ENCODE measurements around the gene GRM4.

DNA sequence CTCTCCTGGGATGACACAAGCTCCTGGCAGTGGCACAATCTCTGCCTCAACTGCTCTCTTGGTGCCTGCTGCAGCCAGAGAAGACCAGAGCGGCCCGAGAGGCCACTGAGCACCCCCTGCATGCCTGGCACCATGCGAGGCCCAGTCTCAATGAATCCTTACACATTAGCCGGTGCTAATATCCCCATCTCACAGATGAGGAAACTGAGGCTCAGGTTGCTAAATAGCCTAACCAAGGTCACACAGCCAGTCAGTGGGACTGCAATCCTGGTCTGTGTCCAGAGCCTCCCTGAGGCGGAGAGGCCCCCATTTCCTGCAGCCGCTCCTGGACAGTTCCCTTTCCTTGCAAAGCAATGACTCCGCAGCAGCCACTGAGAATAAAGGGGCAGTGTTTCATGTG lies 81.2 kb downstream of the GRM4 start:
- TF ChIP-seq, protein P1, sequence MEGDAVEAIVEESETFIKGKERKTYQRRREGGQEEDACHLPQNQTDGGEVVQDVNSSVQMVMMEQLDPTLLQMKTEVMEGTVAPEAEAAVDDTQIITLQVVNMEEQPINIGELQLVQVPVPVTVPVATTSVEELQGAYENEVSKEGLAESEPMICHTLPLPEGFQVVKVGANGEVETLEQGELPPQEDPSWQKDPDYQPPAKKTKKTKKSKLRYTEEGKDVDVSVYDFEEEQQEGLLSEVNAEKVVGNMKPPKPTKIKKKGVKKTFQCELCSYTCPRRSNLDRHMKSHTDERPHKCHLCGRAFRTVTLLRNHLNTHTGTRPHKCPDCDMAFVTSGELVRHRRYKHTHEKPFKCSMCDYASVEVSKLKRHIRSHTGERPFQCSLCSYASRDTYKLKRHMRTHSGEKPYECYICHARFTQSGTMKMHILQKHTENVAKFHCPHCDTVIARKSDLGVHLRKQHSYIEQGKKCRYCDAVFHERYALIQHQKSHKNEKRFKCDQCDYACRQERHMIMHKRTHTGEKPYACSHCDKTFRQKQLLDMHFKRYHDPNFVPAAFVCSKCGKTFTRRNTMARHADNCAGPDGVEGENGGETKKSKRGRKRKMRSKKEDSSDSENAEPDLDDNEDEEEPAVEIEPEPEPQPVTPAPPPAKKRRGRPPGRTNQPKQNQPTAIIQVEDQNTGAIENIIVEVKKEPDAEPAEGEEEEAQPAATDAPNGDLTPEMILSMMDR (IDR thresholded peaks at IDR 0.05) = no peak
- TF ChIP-seq POLR2AphosphoS5 (IDR thresholded peaks at IDR 0.05) (no peak), POLR2A (IDR thresholded peaks at IDR 0.05) (no peak)
